Lower leg skin (tissue), 4 donors: ENCODE results near the gene RASA1. TPM values are rescaled to one million over a fixed set of nuclear protein-coding genes. Genes with fewer than 3 reads are reported as not detected.

Experiments
- DNase-seq, 2 donors: peaks; one replicate each; pipeline ENCODE4 v3.0.0-alpha.2; 2019; ENCODE audit warnings: low spot score in 2 of 2
- H3K4me3 ChIP-seq: fragments of 200-600 bp; sonication (generic); 2 replicates; pipeline ENCODE4 v1.5.1; 2017; ENCODE audit warnings: mild to moderate bottlenecking, low read depth; ENCODE audit not compliant: poor library complexity, severe bottlenecking
- CTCF ChIP-seq, 3 donors: fragments of 450-650 bp; IDR thresholded peaks; one replicate each; pipeline ENCODE4 v1.5.1; 2016; ENCODE audit warnings: antibody characterized with exemption in 3 of 3, mild to moderate bottlenecking in 3 of 3, moderate library complexity in 2 of 3
- POLR2A ChIP-seq, 2 donors: fragments of 450-650 bp; IDR thresholded peaks; one replicate each; pipeline ENCODE4 v1.6.1; 2016 to 2017; ENCODE audit warnings: antibody characterized with exemption in 2 of 2, mild to moderate bottlenecking in 1 of 2, moderate library complexity in 1 of 2
- WGBS, 2 donors: methylation state at CpG; one replicate each; pipeline ENCODE4 v1.1.5; 2018; 5-methylcytosine and 5-hydroxymethylcytosine counted together
- intact Hi-C: fragments of 100-400 bp; cut with DNase I; formaldehyde crosslinking; loops from one replicate; pipeline ENCODE4 v1.15.0; 2023; ENCODE audit warnings: low total_unique reads
- total RNA-seq, 4 donors: library from RNA; depleted of rRNA; stranded (reverse); fragments of >200 nt; gene quantifications; one replicate each; pipeline ENCODE4 v1.1.0, GENCODE V29; 2016

The RASA1 gene
- total RNA-seq, 4 donors from 2014 or later: 25.8 to 29.7 (median 28.1) TPM

GRCh38 chr5:87258507-87258906, 9.2 kb upstream of the RASA1 start:
- no peak for DNase-seq

GRCh38 chr5:87260604-87261192, 7.0 kb upstream of the RASA1 start:
- TF ChIP-seq CTCF (IDR thresholded peaks at IDR 0.05) (no peak), POLR2A (IDR thresholded peaks at IDR 0.05) (no peak)
- intact Hi-C loops: no loop called here
- WGBS, 2 donors: 74 to 77% methylated on average over 4 of the region's 4 CpGs
- H3K4me3 ChIP-seq: no peak overlapping the region
- no peak for DNase-seq

More at GRCh38 chr5:87258507-87258906, 9.2 kb upstream of the RASA1 start:
- 79 to 96% methylated on average over 1 of the region's 1 CpG for WGBS, 2 donors
- no peak for TF ChIP-seq CTCF (IDR thresholded peaks at IDR 0.05)
- no peak for TF ChIP-seq POLR2A (IDR thresholded peaks at IDR 0.05)
- intact Hi-C loops: no loop called here
- H3K4me3 ChIP-seq: no peak overlapping the region

- intact Hi-C loops: no loop called here
- 77 to 79% methylated on average over 3 of the region's 3 CpGs for WGBS, 2 donors
- no peak for DNase-seq
- TF ChIP-seq CTCF (IDR thresholded peaks at IDR 0.05) (no peak), POLR2A (IDR thresholded peaks at IDR 0.05) (no peak)
- H3K4me3 ChIP-seq: no peak overlapping the region
These were observed 4.2 kb upstream of the RASA1 start for GRCh38 chr5:87263498-87263897.

GRCh38 chr5:87266914-87267573, 639 bp upstream of the RASA1 start:
- intact Hi-C loops: no loop called here
- no peak for TF ChIP-seq CTCF (IDR thresholded peaks at IDR 0.05)
- TF ChIP-seq POLR2A (IDR thresholded peaks at IDR 0.05): no peak
- WGBS, 2 donors: 4 to 6% methylated on average over 14 of the region's 14 CpGs
- peak overlapping the region; percentile 85 for H3K4me3 ChIP-seq
- no peak for DNase-seq

GRCh38 chr5:87268126-87268969, 665 bp downstream of the RASA1 start:
- intact Hi-C loops: no loop called here
- 0 to 1% methylated on average over 31 of the region's 49 CpGs for WGBS, 2 donors
- H3K4me3 ChIP-seq: peak overlapping the region; percentile 85
- TF ChIP-seq CTCF (IDR thresholded peaks at IDR 0.05) (no peak), POLR2A (IDR thresholded peaks at IDR 0.05) (no peak)
- DNase-seq: peak; percentile 51 to 92
